ENCODE measurements around the gene RSPRY1.

- TF ChIP-seq CTCF (IDR thresholded peaks at IDR 0.05; ENCODE audit: low read depth, low read length, poor library complexity, severe bottlenecking) (no peak), EZH2phosphoT487 (IDR thresholded peaks at IDR 0.05; ENCODE audit: borderline replicate concordance, low read length) (no peak)
Observed at GRCh38 chr16:57233944-57234706, 48.0 kb downstream of the RSPRY1 start.

Measured in DOHH2 (cell line).